Transverse colon (tissue), 4 donors: Measurements from ENCODE around the gene NANP. TPM values are rescaled to one million over a fixed set of nuclear protein-coding genes. Genes with fewer than 3 reads are reported as not detected.

ENCODE experiments used
- DNase-seq: peaks from one replicate; pipeline ENCODE4 v3.0.0-alpha.2; 2019
- H3K27ac ChIP-seq, 4 donors: fragments of 200-600 bp; sonication (generic); 2 replicates each; pipeline ENCODE4 v1.5.1; 2016 to 2018; ENCODE audit warnings: inconsistent platforms in 4 of 4
- H3K27me3 ChIP-seq: fragments of 200-600 bp; sonication (generic); 2 replicates; pipeline ENCODE4 v1.5.1; 2017; ENCODE audit warnings: inconsistent platforms
- H3K36me3 ChIP-seq, 4 donors: fragments of 200-600 bp; sonication (generic); 2 replicates each; pipeline ENCODE4 v1.5.1; 2017 to 2019; ENCODE audit warnings: inconsistent platforms in 4 of 4
- H3K4me1 ChIP-seq, 4 donors: fragments of 200-600 bp; sonication (generic); 2 replicates each; pipeline ENCODE4 v1.5.1; 2017 to 2020; ENCODE audit warnings: inconsistent platforms in 4 of 4
- H3K4me3 ChIP-seq, 4 donors: fragments of 200-600 bp; sonication (generic); 1 replicate in 1 of 4; 2 replicates in 3 of 4; pipeline versions ENCODE4 v1.5.1 to v1.6.1; 2017 to 2019; ENCODE audit warnings: inconsistent platforms in 4 of 4
- H3K9me3 ChIP-seq, 2 donors: fragments of 200-600 bp; sonication (generic); 2 replicates each; pipeline ENCODE4 v1.5.1; 2017 to 2019; ENCODE audit warnings: inconsistent platforms in 2 of 2
- CTCF ChIP-seq, 5 experiments: fragments of 200-600 bp in 3 of 5; fragments of 450-650 bp in 2 of 5; sonication (generic) in 3 of 5; IDR thresholded peaks; 1 replicate in 2 of 5; 2 replicates in 3 of 5; pipeline ENCODE4 v1.5.1; 2016 to 2017; ENCODE audit warnings: antibody characterized with exemption in 5 of 5, inconsistent platforms in 3 of 5, mild to moderate bottlenecking in 2 of 5, moderate library complexity in 1 of 5
- EP300 ChIP-seq: sonication (generic); formaldehyde crosslinking; IDR thresholded peaks from one replicate; pipeline ENCODE4 v1.6.1; 2017; ENCODE audit warnings: antibody characterized with exemption, low read depth
- POLR2A ChIP-seq: fragments of 450-650 bp; IDR thresholded peaks from one replicate; pipeline ENCODE4 v1.6.1; 2016; ENCODE audit warnings: antibody characterized with exemption, mild to moderate bottlenecking, moderate library complexity
- POLR2AphosphoS5 ChIP-seq, 3 donors: sonication (generic); formaldehyde crosslinking; IDR thresholded peaks; one replicate each; pipeline ENCODE4 v1.6.1; 2016; ENCODE audit warnings: antibody characterized with exemption in 3 of 3
- WGBS, 2 donors: methylation state at CpG; one replicate each; pipeline ENCODE4 v1.1.5; 2018; ENCODE audit warnings: low coverage in 1 of 2; 5-methylcytosine and 5-hydroxymethylcytosine counted together
- in situ Hi-C, 4 donors: fragments of 200-750 bp; cut with MboI; loops; one replicate each; pipeline versions ENCODE4 v1.15.0 to v1.15.1; 2017; ENCODE audit warnings: low sequenced_read_pairs in 3 of 4, low pct_ligation_motif_present in 1 of 4, low pct_unique_long_range_greater_than_20kb in 1 of 4
- intact Hi-C: fragments of 100-400 bp; cut with DNase I; formaldehyde crosslinking; loops from one replicate; pipeline ENCODE4 v1.15.1; 2023; ENCODE audit warnings: low total_unique reads
- total RNA-seq, 4 donors: library from RNA; depleted of rRNA; stranded (reverse); fragments of >200 nt; gene quantifications; one replicate each; pipeline ENCODE4 v1.1.0, GENCODE V29; 2016

NANP gene
- total RNA-seq, 4 donors from 2014 or later, result 1.4 to 7.1 (median 3.4) TPM

GRCh38 chr20:25576783-25577530 is 46.9 kb downstream of the NANP start:
- no peak for TF ChIP-seq CTCF (IDR thresholded peaks at IDR 0.05)
- no peak for TF ChIP-seq POLR2A
- TF ChIP-seq POLR2AphosphoS5 (IDR thresholded peaks at IDR 0.05), result no peak
- TF ChIP-seq EP300, result no peak
- Histone ChIP-seq H3K4me1 (peaks cover 0 to 5% (median 0%) of the 10 kb centered on the region in 4 donors), H3K4me3 (no peak overlapping the region), H3K36me3 (no peaks in the 10 kb centered on the region), H3K9me3 (no peaks in the 10 kb centered on the region), H3K27ac (no peak overlapping the region), H3K27me3 (no peaks in the 10 kb centered on the region)
- WGBS, 2 donors, result 86 to 90% methylated on average over 4 to 16 of the region's 16 CpGs
- no peak for DNase-seq
- in situ Hi-C loops (loop anchor here in 1 of 4 donors (25.0 kb wide), 1 partner anchor 285 kb away; no protein-coding TSS in a partner anchor), intact Hi-C loops (no loop called here)

- Histone ChIP-seq H3K27me3 (no peaks in the 10 kb centered on the region), H3K27ac (no peak overlapping the region), H3K4me3 (no peak overlapping the region), H3K36me3 (no peaks in the 10 kb centered on the region), H3K9me3 (no peaks in the 10 kb centered on the region), H3K4me1 (peaks cover 0 to 5% (median 0%) of the 10 kb centered on the region in 4 donors)
- DNase-seq, result no peak
- 72 to 87% methylated on average over 3 of the region's 3 CpGs for WGBS, 2 donors
- in situ Hi-C loops, result loop anchor here in 1 of 4 donors (25.0 kb wide), 1 partner anchor 112 kb away; no protein-coding TSS in a partner anchor
- intact Hi-C loops, result no loop called here
- TF ChIP-seq EP300, result no peak
- no peak for TF ChIP-seq CTCF (IDR thresholded peaks at IDR 0.05)
- no peak for TF ChIP-seq POLR2A
- TF ChIP-seq POLR2AphosphoS5 (IDR thresholded peaks at IDR 0.05), result no peak
Observed at GRCh38 chr20:25574411-25574810, 49.4 kb downstream of the NANP start.

- in situ Hi-C loops, result loop anchor here in 1 of 4 donors (25.0 kb wide), 1 partner anchor 111 kb away; no protein-coding TSS in a partner anchor
- no peak overlapping the region for H3K4me3 ChIP-seq
- H3K4me1 ChIP-seq, result peaks cover 0 to 5% (median 0%) of the 10 kb centered on the region in 4 donors
- H3K27me3 ChIP-seq, result no peaks in the 10 kb centered on the region
- DNase-seq, result no peak
- H3K27ac ChIP-seq, result no peak overlapping the region
- H3K36me3 ChIP-seq, result no peaks in the 10 kb centered on the region
- 84 to 85% methylated on average over 5 to 6 of the region's 6 CpGs for WGBS, 2 donors
- TF ChIP-seq POLR2A, result no peak
- TF ChIP-seq POLR2AphosphoS5 (IDR thresholded peaks at IDR 0.05), result no peak
- no peak for TF ChIP-seq EP300
- no peak for TF ChIP-seq CTCF (IDR thresholded peaks at IDR 0.05)
- intact Hi-C loops, result no loop called here
- no peaks in the 10 kb centered on the region for H3K9me3 ChIP-seq
Observed at GRCh38 chr20:25573288-25574251, 50.2 kb downstream of the NANP start.

- in situ Hi-C loops, result loop anchor here in 1 of 4 donors (25.0 kb wide), 1 partner anchor 110 kb away; no protein-coding TSS in a partner anchor
- Histone ChIP-seq H3K4me3 (no peak overlapping the region), H3K27me3 (no peaks in the 10 kb centered on the region), H3K9me3 (no peaks in the 10 kb centered on the region), H3K36me3 (no peaks in the 10 kb centered on the region), H3K4me1 (peaks cover 0 to 5% (median 0%) of the 10 kb centered on the region in 4 donors), H3K27ac (no peak overlapping the region)
- no peak for DNase-seq
- 71% methylated on average over 1 to 2 of the region's 2 CpGs for WGBS, 2 donors
- TF ChIP-seq POLR2A (no peak), EP300 (no peak), CTCF (IDR thresholded peaks at IDR 0.05) (no peak)
- intact Hi-C loops, result no loop called here
Observed at GRCh38 chr20:25571817-25572216, 52.0 kb downstream of the NANP start.
